SK-N-SH (cell line): ENCODE measurements around the gene GRK1.

Experiments
- CHD2 ChIP-seq: fragments of 150-350 bp; IDR thresholded peaks from 2 replicates; pipeline ENCODE4 v1.6.1; 2018; ENCODE audit warnings: low read length; ENCODE audit not compliant: partially characterized antibody
- FOXJ3 ChIP-seq: sonication (generic); formaldehyde crosslinking; IDR thresholded peaks from 2 replicates; pipeline ENCODE4 v1.5.1; 2020; ENCODE audit warnings: mild to moderate bottlenecking, missing genetic modification reagents
- NFIC ChIP-seq: IDR thresholded peaks from 2 replicates; pipeline ENCODE4 v1.4.0; 2012; ENCODE audit warnings: borderline replicate concordance
- NRF1 ChIP-seq: IDR thresholded peaks from 2 replicates; pipeline ENCODE4 v1.6.1; 2012; ENCODE audit warnings: low read depth, mild to moderate bottlenecking, low read length
- RAD21 ChIP-seq: IDR thresholded peaks from 2 replicates; pipeline ENCODE4 v1.6.1; 2012; ENCODE audit warnings: mild to moderate bottlenecking, low read length
- RCOR1 ChIP-seq: fragments of 150-350 bp; IDR thresholded peaks from 2 replicates; pipeline ENCODE4 v1.6.1; 2017; ENCODE audit warnings: antibody characterized with exemption, low read length
- RFX5 ChIP-seq: IDR thresholded peaks from 2 replicates; pipeline ENCODE4 v1.6.1; 2012; ENCODE audit warnings: mild to moderate bottlenecking, improper control_type of control experiment, low read length
- YY1 ChIP-seq: IDR thresholded peaks from 2 replicates; pipeline ENCODE4 v1.4.0; 2012; ENCODE audit warnings: low read depth, mild to moderate bottlenecking
- TF ChIP-seq, protein P1 (sequence below): fragments of 200-600 bp; sonication (generic); IDR thresholded peaks from 2 replicates; pipeline ENCODE4 v1.6.1; 2017; ENCODE audit warnings: antibody characterized with exemption, mild to moderate bottlenecking, moderate library complexity
- TF ChIP-seq, protein P2 (sequence below): IDR thresholded peaks from 2 replicates; pipeline ENCODE4 v1.4.0; 2012; ENCODE audit warnings: low read depth
- TF ChIP-seq, protein P3 (sequence below): fragments of 150-350 bp; IDR thresholded peaks from 2 replicates; pipeline ENCODE4 v1.6.1; 2016; ENCODE audit warnings: mild to moderate bottlenecking, low read depth, low read length

DNA sequence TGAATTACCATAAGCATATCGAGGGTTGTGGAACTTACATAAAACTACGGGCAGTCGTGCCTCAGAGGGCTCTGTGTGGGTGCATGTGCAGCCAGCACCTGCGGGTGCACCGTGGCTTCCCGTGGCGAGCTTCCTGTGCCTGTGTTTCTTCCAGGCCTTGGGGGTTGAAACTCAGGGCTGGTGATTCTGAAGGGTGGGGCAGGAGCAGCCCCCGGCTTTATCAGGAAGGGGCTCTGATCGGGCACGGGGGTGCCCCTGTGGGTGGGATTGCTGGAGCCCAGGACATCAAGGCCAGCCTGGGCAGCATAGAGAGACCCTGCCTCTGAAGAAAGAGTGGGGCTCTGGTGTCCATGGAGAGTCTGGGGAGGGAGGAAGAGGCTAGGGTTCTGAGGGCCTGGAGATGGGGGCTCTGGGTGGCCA is 20.1 kb upstream of the GRK1 start:
- TF ChIP-seq, protein P1, sequence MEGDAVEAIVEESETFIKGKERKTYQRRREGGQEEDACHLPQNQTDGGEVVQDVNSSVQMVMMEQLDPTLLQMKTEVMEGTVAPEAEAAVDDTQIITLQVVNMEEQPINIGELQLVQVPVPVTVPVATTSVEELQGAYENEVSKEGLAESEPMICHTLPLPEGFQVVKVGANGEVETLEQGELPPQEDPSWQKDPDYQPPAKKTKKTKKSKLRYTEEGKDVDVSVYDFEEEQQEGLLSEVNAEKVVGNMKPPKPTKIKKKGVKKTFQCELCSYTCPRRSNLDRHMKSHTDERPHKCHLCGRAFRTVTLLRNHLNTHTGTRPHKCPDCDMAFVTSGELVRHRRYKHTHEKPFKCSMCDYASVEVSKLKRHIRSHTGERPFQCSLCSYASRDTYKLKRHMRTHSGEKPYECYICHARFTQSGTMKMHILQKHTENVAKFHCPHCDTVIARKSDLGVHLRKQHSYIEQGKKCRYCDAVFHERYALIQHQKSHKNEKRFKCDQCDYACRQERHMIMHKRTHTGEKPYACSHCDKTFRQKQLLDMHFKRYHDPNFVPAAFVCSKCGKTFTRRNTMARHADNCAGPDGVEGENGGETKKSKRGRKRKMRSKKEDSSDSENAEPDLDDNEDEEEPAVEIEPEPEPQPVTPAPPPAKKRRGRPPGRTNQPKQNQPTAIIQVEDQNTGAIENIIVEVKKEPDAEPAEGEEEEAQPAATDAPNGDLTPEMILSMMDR, result no peak
- TF ChIP-seq, protein P2, sequence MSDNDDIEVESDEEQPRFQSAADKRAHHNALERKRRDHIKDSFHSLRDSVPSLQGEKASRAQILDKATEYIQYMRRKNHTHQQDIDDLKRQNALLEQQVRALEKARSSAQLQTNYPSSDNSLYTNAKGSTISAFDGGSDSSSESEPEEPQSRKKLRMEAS, result no peak
- TF ChIP-seq RAD21, result no peak
- TF ChIP-seq YY1, result no peak
- TF ChIP-seq FOXJ3, result no peak
- no peak for TF ChIP-seq NFIC
- no peak for TF ChIP-seq RCOR1
- no peak for TF ChIP-seq CHD2
- TF ChIP-seq NRF1, result no peak
- TF ChIP-seq, protein P3, sequence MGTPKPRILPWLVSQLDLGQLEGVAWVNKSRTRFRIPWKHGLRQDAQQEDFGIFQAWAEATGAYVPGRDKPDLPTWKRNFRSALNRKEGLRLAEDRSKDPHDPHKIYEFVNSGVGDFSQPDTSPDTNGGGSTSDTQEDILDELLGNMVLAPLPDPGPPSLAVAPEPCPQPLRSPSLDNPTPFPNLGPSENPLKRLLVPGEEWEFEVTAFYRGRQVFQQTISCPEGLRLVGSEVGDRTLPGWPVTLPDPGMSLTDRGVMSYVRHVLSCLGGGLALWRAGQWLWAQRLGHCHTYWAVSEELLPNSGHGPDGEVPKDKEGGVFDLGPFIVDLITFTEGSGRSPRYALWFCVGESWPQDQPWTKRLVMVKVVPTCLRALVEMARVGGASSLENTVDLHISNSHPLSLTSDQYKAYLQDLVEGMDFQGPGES, result no peak
- TF ChIP-seq RFX5, result no peak
